HepG2 (cell line): ENCODE data around the gene P2RY11. TPM values are rescaled to one million over a fixed set of nuclear protein-coding genes. Genes with fewer than 3 reads are reported as not detected.

Source experiments
- AGO2 ChIP-seq: fragments of 200-400 bp; formaldehyde crosslinking; optimal IDR thresholded peaks from 2 replicates; pipeline ENCODE3; 2017; ENCODE audit warnings: mild to moderate bottlenecking, low read depth, low read length, moderate library complexity
- ATF6 ChIP-seq: sonication (generic); formaldehyde crosslinking; conservative IDR thresholded peaks from 2 replicates; pipeline ENCODE4 v1.4.0; 2020; ENCODE audit warnings: missing genetic modification reagents
- BHLHE40 ChIP-seq: IDR thresholded peaks from 2 replicates; pipeline ENCODE4 v1.6.1; 2011; ENCODE audit warnings: low read length, improper control_type of control experiment
- CCDC6 ChIP-seq: sonication (generic); formaldehyde crosslinking; IDR thresholded peaks from 2 replicates; pipeline ENCODE4 v1.8.1; 2022; ENCODE audit warnings: mild to moderate bottlenecking, missing genetic modification reagents, moderate library complexity
- DZIP1 ChIP-seq: sonication (generic); formaldehyde crosslinking; IDR thresholded peaks from 2 replicates; pipeline ENCODE4 v1.5.0; 2020; ENCODE audit warnings: mild to moderate bottlenecking, missing genetic modification reagents
- FOXK2 ChIP-seq: fragments of 450-650 bp; IDR thresholded peaks from 2 replicates; pipeline ENCODE4 v1.6.1; 2016
- GABPB1 ChIP-seq: IDR thresholded peaks from 2 replicates; pipeline ENCODE4 v1.6.1; 2016; ENCODE audit warnings: mild to moderate bottlenecking, missing genetic modification reagents, moderate library complexity, missing compliant biosample characterization
- GATA4 ChIP-seq: sonication (generic); IDR thresholded peaks from 2 replicates; pipeline ENCODE4 v1.6.1; 2016; ENCODE audit warnings: antibody characterized with exemption, low read depth, borderline replicate concordance
- MXD4 ChIP-seq: IDR thresholded peaks from 2 replicates; pipeline ENCODE4 v1.6.1; 2016; ENCODE audit warnings: mild to moderate bottlenecking, missing biosample characterization, missing genetic modification reagents
- NONO ChIP-seq, 2 experiments: fragments of 450-650 bp in 1 of 2; sonication (generic) in 1 of 2; formaldehyde crosslinking in 1 of 2; IDR thresholded peaks in 1 of 2; conservative IDR thresholded peaks in 1 of 2; 2 replicates each; pipeline versions ENCODE4 v1.6.1 to v1.8.0; 2017 to 2022; ENCODE audit warnings: mild to moderate bottlenecking in 1 of 2, missing genetic modification reagents in 1 of 2, moderate library complexity in 1 of 2
- NR0B2 ChIP-seq: sonication (generic); formaldehyde crosslinking; IDR thresholded peaks from 2 replicates; pipeline ENCODE4 v1.4.0; 2020; ENCODE audit warnings: mild to moderate bottlenecking, missing genetic modification reagents
- POLR2G ChIP-seq: fragments of 200-400 bp; formaldehyde crosslinking; IDR thresholded peaks from 2 replicates; pipeline ENCODE4 v1.6.1; 2018; ENCODE audit warnings: mild to moderate bottlenecking, low read depth, low read length, moderate library complexity
- SMAD1 ChIP-seq: sonication (generic); formaldehyde crosslinking; IDR thresholded peaks from 2 replicates; pipeline ENCODE4 v1.4.0; 2020; ENCODE audit warnings: missing genetic modification reagents, low read depth, mild to moderate bottlenecking, borderline replicate concordance
- SP1 ChIP-seq, 2 experiments: fragments of 450-650 bp in 1 of 2; sonication (generic) in 1 of 2; formaldehyde crosslinking in 1 of 2; IDR thresholded peaks; 2 replicates each; pipeline versions ENCODE4 v1.4.0 to v1.6.1; 2016 to 2020; ENCODE audit warnings: missing genetic modification reagents in 1 of 2
- ZFP36L2 ChIP-seq: sonication (generic); formaldehyde crosslinking; IDR thresholded peaks from 2 replicates; pipeline ENCODE4 v1.4.0; 2020; ENCODE audit warnings: missing genetic modification reagents
- ZNF30 ChIP-seq: sonication (generic); formaldehyde crosslinking; IDR thresholded peaks from 2 replicates; pipeline ENCODE4 v1.5.0; 2020; ENCODE audit warnings: mild to moderate bottlenecking, missing genetic modification reagents
- ZNF619 ChIP-seq: sonication (generic); formaldehyde crosslinking; IDR thresholded peaks from 2 replicates; pipeline ENCODE4 v1.4.0; 2020; ENCODE audit warnings: mild to moderate bottlenecking, missing genetic modification reagents
- ZNF672 ChIP-seq: sonication (generic); formaldehyde crosslinking; IDR thresholded peaks from 2 replicates; pipeline ENCODE4 v1.8.1; 2022; ENCODE audit warnings: missing genetic modification reagents
- ZNF776 ChIP-seq: sonication (generic); formaldehyde crosslinking; IDR thresholded peaks from 2 replicates; pipeline ENCODE4 v1.4.0; 2020; ENCODE audit warnings: mild to moderate bottlenecking, missing genetic modification reagents
- polyA plus RNA-seq, 8 experiments: library from polyadenylated mRNA; depleted of rRNA in 3 of 8; stranded (reverse) in 7 of 8; unstranded in 1 of 8; fragments of >200 nt; fragmentation: Illumina TruSeq in 4 of 8; extraction: Trizol in 4 of 8; gene quantifications; 2 replicates each; pipeline versions ENCODE4 v1.2.1 to v1.2.3, GENCODE V29; 2011 to 2016; ENCODE audit warnings: low read depth in 4 of 8, missing spikeins in 1 of 8, mixed read lengths in 1 of 8; ENCODE audit not compliant: insufficient read depth in 1 of 8
- total RNA-seq, 5 experiments: library from RNA; depleted of rRNA; stranded (reverse); fragments of >200 nt; fragmentation: Illumina TruSeq; extraction: Trizol; gene quantifications; 2 replicates each; pipeline ENCODE4 v1.2.3, GENCODE V29; 2016; ENCODE audit warnings: low read depth in 1 of 5
- TF ChIP-seq, protein P1 (sequence below): sonication (generic); formaldehyde crosslinking; IDR thresholded peaks from 2 replicates; pipeline ENCODE4 v1.4.0; 2020; ENCODE audit warnings: missing genetic modification reagents
- TF ChIP-seq, protein P2 (sequence below): sonication (generic); formaldehyde crosslinking; IDR thresholded peaks from 2 replicates; pipeline ENCODE4 v1.4.0; 2020; ENCODE audit warnings: mild to moderate bottlenecking, missing genetic modification reagents

Gene P2RY11
- total and polyA plus RNA-seq, 2 of the 13 experiments (the other 11 are each of a cell fraction or from before 2014, with no cell fraction given) = 4.0 to 7.8 TPM

- TF ChIP-seq ATF6 (CRISPR knock-in tag) = no peak
- TF ChIP-seq GATA4 = no peak
- TF ChIP-seq ZNF619 (CRISPR knock-in tag) = no peak
- TF ChIP-seq SP1 (IDR thresholded peaks at IDR 0.05) = no peak
- TF ChIP-seq SP1 (CRISPR knock-in tag; IDR thresholded peaks at IDR 0.05) = no peak
- TF ChIP-seq, protein P1, sequence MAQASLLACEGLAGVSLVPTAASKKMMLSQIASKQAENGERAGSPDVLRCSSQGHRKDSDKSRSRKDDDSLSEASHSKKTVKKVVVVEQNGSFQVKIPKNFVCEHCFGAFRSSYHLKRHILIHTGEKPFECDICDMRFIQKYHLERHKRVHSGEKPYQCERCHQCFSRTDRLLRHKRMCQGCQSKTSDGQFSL = no peak
- no peak for TF ChIP-seq ZNF672
- TF ChIP-seq GABPB1 (CRISPR knock-in tag) = peak; percentile 32; the same call in 1 of the 2 replicates
- TF ChIP-seq FOXK2 = no peak
- TF ChIP-seq ZFP36L2 (CRISPR knock-in tag) = no peak
- TF ChIP-seq MXD4 (CRISPR knock-in tag) = no peak
- peak; percentile 60 for TF ChIP-seq POLR2G
- TF ChIP-seq DZIP1 (CRISPR knock-in tag) = 0 out of 2 replicates have a peak, but pooled peaks have one; percentile 74
- TF ChIP-seq, protein P2, sequence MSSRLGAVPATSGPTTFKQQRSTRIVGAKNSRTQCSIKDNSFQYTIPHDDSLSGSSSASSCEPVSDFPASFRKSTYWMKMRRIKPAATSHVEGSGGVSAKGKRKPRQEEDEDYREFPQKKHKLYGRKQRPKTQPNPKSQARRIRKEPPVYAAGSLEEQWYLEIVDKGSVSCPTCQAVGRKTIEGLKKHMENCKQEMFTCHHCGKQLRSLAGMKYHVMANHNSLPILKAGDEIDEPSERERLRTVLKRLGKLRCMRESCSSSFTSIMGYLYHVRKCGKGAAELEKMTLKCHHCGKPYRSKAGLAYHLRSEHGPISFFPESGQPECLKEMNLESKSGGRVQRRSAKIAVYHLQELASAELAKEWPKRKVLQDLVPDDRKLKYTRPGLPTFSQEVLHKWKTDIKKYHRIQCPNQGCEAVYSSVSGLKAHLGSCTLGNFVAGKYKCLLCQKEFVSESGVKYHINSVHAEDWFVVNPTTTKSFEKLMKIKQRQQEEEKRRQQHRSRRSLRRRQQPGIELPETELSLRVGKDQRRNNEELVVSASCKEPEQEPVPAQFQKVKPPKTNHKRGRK = no peak
- no peak for TF ChIP-seq NR0B2 (CRISPR knock-in tag)
- no peak for TF ChIP-seq ZNF30 (CRISPR knock-in tag)
- TF ChIP-seq BHLHE40 = no peak
- TF ChIP-seq SMAD1 (CRISPR knock-in tag) = 0 out of 2 replicates have a peak, but pooled peaks have one; percentile 35
- TF ChIP-seq CCDC6 = peak; percentile 28; the same call in 1 of the 2 replicates
- no peak for TF ChIP-seq NONO (IDR thresholded peaks at IDR 0.05)
- TF ChIP-seq NONO (CRISPR knock-in tag; conservative IDR thresholded peaks at IDR 0.05) = peak; percentile 84
- TF ChIP-seq ZNF776 (CRISPR knock-in tag) = no peak
- TF ChIP-seq AGO2 = peak; percentile 95
Measured at GRCh38 chr19:10112895-10113591, 1.6 kb downstream of the P2RY11 start (continued).
